ENCODE results near the gene AQP2. TPM values are rescaled to one million over a fixed set of nuclear protein-coding genes. Genes with fewer than 3 reads are reported as not detected.

Gene AQP2
- total RNA-seq, 5 donors from 2014 or later (not counting 1 experiment from before 2014, with no cell fraction given): not detected

DNA sequence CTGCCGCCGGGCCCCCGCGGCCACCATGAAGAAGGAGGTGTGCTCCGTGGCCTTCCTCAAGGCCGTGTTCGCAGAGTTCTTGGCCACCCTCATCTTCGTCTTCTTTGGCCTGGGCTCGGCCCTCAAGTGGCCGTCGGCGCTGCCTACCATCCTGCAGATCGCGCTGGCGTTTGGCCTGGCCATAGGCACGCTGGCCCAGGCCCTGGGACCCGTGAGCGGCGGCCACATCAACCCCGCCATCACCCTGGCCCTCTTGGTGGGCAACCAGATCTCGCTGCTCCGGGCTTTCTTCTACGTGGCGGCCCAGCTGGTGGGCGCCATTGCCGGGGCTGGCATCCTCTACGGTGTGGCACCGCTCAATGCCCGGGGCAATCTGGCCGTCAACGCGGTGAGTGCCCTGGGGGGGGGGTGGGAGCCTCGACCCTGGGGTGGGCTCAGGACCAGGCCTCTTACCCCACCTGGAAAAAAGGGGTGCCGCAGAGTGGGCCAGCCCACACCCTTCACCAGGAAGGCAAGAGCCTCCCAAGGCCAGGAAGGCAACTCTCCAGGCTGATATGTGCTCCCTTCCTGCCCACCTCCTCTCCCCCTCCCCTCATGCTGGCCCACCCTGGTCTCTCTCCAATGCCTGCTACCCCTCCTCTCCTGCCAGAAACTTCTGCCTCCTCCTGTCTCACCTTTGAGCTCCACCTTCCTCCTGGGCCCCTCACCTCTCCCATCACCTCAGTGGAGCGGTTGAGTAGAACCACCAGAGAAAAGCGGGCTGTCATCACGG is 11.6 kb downstream of the AQP2 start:
- peak overlapping the region in 1 of 3 donors; percentile 41 for H3K4me3 Mint-ChIP-seq
- DNase-seq (no peak), ATAC-seq (replicated peaks in 1 of 4) (no peak)
- CTCF ChIA-PET: interaction anchor here in 1 of 2 donors (0.6 kb wide), 1 partner anchor 1785 kb away, joined by 4 read pairs; no protein-coding TSS in a partner anchor
- no peak overlapping the region for H3K27ac Mint-ChIP-seq
- peaks cover 59 to 80% of the 10 kb centered on the region in 2 donors for H3K27me3 Mint-ChIP-seq
- no peaks in the 10 kb centered on the region for H3K36me3 Mint-ChIP-seq
- H3K9me3 ChIP-seq: no peaks in the 10 kb centered on the region
- WGBS (ENCODE audit: insufficient coverage): 49% methylated on average over 34 of the region's 37 CpGs
- POLR2A ChIA-PET: no interaction called here
- peaks cover 0 to 10% of the 10 kb centered on the region in 2 experiments for H3K4me1 ChIP-seq (ENCODE audit: control insufficient read depth in 1 of 2, extremely low read depth in 1 of 2, insufficient read depth in 2 of 2, low read length in 2 of 2)
- H3K4me3 ChIP-seq (ENCODE audit: control insufficient read depth in 1 of 2, extremely low read depth in 1 of 2, low read length in 1 of 2): no peak overlapping the region
- no peaks in the 10 kb centered on the region for H3K9me3 Mint-ChIP-seq
- H3K27ac ChIP-seq (ENCODE audit: low read length): no peak overlapping the region
- H3K36me3 ChIP-seq (ENCODE audit: control insufficient read depth in 2 of 2, extremely low read depth in 1 of 2, insufficient read depth in 1 of 2, low read length in 1 of 2): no peaks in the 10 kb centered on the region
- peaks cover 7 to 14% (median 13%) of the 10 kb centered on the region in 3 donors for H3K4me1 Mint-ChIP-seq
- H3K27me3 ChIP-seq (replicated peaks in 1 of 2; ENCODE audit: control insufficient read depth in 2 of 2, extremely low read depth in 1 of 2, insufficient read depth in 2 of 2, low read length in 1 of 2): peaks cover 7 to 87% of the 10 kb centered on the region in 2 experiments

DNA sequence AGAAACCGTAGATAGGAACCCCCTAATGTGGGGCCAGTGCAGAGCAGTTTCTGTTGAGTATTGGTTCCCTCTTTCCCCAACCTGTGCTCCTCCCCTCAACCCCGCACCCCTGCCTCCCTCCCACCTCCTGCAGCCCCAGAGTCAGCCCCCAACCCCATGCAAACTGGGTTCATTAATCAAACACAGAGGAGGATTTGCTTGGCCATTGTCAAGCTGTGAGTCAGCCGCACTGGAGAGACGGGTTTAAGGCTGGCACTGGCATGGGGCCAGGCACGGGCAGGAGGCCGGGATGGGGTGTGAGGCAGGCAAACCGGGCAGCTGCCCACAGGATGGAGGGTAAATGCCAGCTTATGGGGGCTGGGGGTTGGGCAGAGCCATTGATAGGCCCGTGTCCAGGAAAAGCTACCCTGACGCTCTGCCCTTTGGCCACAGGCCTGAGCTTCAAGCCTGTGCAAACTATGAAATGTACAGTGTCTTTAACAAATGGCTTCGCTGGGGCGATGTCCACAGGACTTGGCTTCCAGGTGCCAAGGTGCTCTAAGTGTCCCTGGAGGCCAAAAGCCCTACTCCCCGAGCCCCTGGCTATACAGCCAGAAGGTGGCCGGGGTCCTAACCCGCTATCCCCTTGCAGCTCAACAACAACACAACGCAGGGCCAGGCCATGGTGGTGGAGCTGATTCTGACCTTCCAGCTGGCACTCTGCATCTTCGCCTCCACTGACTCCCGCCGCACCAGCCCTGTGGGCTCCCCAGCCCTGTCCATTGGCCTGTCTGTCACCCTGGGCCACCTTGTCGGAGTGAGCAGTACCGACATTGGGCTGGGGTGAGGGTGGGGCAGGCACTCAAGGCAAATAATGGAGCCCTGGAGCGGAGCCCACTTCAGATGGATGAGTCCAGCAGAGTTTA is 12.6 kb downstream of the AQP2 start:
- H3K4me1 Mint-ChIP-seq: peaks cover 7 to 15% (median 14%) of the 10 kb centered on the region in 3 donors
- no peak for ATAC-seq (replicated peaks in 1 of 4)

DNA sequence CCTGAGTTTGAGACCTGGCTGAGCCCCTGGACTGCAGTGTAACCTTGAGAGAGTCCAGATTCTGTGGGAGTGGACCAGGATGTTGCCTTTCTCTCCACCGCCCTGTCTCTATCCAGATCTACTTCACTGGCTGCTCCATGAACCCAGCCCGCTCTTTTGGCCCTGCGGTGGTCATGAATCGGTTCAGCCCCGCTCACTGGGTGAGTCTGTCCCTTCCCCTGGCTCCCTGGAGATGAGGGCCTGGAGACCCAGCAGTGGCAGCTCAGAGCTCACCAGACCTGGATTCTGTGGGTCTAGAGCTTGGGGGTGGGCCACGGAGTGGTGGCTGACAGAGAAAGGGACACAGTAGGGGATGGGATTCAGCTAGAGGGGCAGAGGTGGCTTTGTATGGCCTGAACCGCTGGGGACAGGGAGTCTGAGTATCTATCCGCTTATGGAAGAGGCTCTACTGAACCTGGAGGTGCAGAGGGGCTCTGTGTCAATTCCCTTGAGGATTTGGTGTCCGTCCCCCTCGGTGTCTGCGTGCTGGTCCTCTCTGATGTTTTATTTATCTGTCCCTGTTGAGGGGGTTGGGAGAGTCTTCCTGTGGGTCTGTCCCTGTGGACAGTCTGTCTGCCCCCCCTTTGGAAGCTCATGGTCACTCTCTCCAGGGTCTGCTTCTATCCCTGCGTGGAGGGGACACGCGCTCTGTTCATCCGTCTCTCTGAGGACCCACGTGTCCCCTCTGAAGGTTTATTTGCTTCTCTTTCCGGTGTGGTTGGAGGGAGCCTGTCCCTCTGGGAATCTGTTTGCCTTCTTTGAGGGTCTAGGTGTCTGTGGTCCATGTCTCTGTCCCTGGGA is 13.7 kb downstream of the AQP2 start:
- Histone ChIP-seq H3K9me3 (no peaks in the 10 kb centered on the region), H3K27me3 (replicated peaks in 1 of 2; ENCODE audit: control insufficient read depth in 2 of 2, extremely low read depth in 1 of 2, insufficient read depth in 2 of 2, low read length in 1 of 2) (peaks cover 2 to 91% of the 10 kb centered on the region in 2 experiments), H3K4me3 (ENCODE audit: control insufficient read depth in 1 of 2, extremely low read depth in 1 of 2, low read length in 1 of 2) (no peak overlapping the region), H3K27ac (ENCODE audit: low read length) (no peak overlapping the region), H3K4me1 (ENCODE audit: control insufficient read depth in 1 of 2, extremely low read depth in 1 of 2, insufficient read depth in 2 of 2, low read length in 2 of 2) (peaks cover 0 to 19% of the 10 kb centered on the region in 2 experiments), H3K36me3 (ENCODE audit: control insufficient read depth in 2 of 2, extremely low read depth in 1 of 2, insufficient read depth in 1 of 2, low read length in 1 of 2) (no peaks in the 10 kb centered on the region)
- no peak for ATAC-seq (replicated peaks in 1 of 4)
- Mint-ChIP-seq H3K36me3 (no peaks in the 10 kb centered on the region), H3K27me3 (peaks cover 41 to 63% of the 10 kb centered on the region in 2 donors), H3K27ac (no peak overlapping the region), H3K4me3 (peak overlapping the region in 1 of 3 donors; percentile 28), H3K4me1 (peaks cover 9 to 15% (median 14%) of the 10 kb centered on the region in 3 donors), H3K9me3 (no peaks in the 10 kb centered on the region)
- ChIA-PET CTCF (interaction anchor here in 1 of 2 donors (0.9 kb wide), 1 partner anchor 107 kb away, joined by 3 read pairs; no protein-coding TSS in a partner anchor), POLR2A (interaction anchor here in 1 of 2 donors (0.5 kb wide), 1 partner anchor 127 kb away, joined by 3 read pairs; no protein-coding TSS in a partner anchor)
- no peak for DNase-seq
- WGBS (ENCODE audit: insufficient coverage): 79% methylated on average over 8 of the region's 17 CpGs

More for the DNA sequence above, 12.6 kb downstream of the AQP2 start:
- Mint-ChIP-seq H3K4me3 (peak overlapping the region in 1 of 3 donors; percentile 41), H3K9me3 (no peaks in the 10 kb centered on the region), H3K27me3 (peaks cover 50 to 71% of the 10 kb centered on the region in 2 donors), H3K27ac (no peak overlapping the region), H3K36me3 (no peaks in the 10 kb centered on the region)
- Histone ChIP-seq H3K36me3 (ENCODE audit: control insufficient read depth in 2 of 2, extremely low read depth in 1 of 2, insufficient read depth in 1 of 2, low read length in 1 of 2) (no peaks in the 10 kb centered on the region), H3K4me3 (ENCODE audit: control insufficient read depth in 1 of 2, extremely low read depth in 1 of 2, low read length in 1 of 2) (no peak overlapping the region), H3K27me3 (replicated peaks in 1 of 2; ENCODE audit: control insufficient read depth in 2 of 2, extremely low read depth in 1 of 2, insufficient read depth in 2 of 2, low read length in 1 of 2) (peaks cover 7 to 91% of the 10 kb centered on the region in 2 experiments), H3K4me1 (ENCODE audit: control insufficient read depth in 1 of 2, extremely low read depth in 1 of 2, insufficient read depth in 2 of 2, low read length in 2 of 2) (peaks cover 0 to 19% of the 10 kb centered on the region in 2 experiments), H3K9me3 (no peaks in the 10 kb centered on the region), H3K27ac (ENCODE audit: low read length) (no peak overlapping the region)
- ChIA-PET POLR2A (no interaction called here), CTCF (interaction anchor here in 1 of 2 donors (0.6 kb wide), 1 partner anchor 1784 kb away, joined by 4 read pairs; no protein-coding TSS in a partner anchor)
- 75% methylated on average over 18 of the region's 21 CpGs for WGBS (ENCODE audit: insufficient coverage)
- no peak for DNase-seq

DNA sequence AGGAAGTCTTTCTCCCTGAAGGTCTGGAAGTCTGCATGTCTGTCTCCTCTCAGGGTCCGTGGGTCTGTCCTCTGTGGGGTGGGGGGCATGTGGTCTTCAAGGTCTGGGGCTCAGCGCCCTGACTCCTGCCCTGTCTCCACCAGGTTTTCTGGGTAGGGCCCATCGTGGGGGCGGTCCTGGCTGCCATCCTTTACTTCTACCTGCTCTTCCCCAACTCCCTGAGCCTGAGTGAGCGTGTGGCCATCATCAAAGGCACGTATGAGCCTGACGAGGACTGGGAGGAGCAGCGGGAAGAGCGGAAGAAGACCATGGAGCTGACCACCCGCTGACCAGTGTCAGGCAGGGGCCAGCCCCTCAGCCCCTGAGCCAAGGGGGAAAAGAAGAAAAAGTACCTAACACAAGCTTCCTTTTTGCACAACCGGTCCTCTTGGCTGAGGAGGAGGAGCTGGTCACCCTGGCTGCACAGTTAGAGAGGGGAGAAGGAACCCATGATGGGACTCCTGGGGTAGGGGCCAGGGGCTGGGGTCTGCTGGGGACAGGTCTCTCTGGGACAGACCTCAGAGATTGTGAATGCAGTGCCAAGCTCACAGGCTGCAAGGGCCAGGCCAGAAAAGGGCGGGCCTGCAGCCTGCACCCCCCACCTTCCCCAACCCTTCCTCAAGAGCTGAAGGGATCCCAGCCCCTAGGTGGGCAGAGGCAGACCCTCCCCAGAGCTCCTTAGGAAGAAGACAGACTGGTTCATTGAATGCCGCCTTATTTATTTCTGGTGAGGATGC is 14.5 kb downstream of the AQP2 start:
- Mint-ChIP-seq H3K36me3 (no peaks in the 10 kb centered on the region), H3K27me3 (peaks cover 32 to 55% of the 10 kb centered on the region in 2 donors), H3K4me3 (peak overlapping the region in 1 of 3 donors; percentile 28), H3K27ac (no peak overlapping the region), H3K4me1 (peaks cover 9 to 15% (median 14%) of the 10 kb centered on the region in 3 donors), H3K9me3 (no peaks in the 10 kb centered on the region)
- ATAC-seq (replicated peaks in 1 of 4): no peak
- H3K9me3 ChIP-seq: no peaks in the 10 kb centered on the region
- peaks cover 0 to 19% of the 10 kb centered on the region in 2 experiments for H3K4me1 ChIP-seq (ENCODE audit: control insufficient read depth in 1 of 2, extremely low read depth in 1 of 2, insufficient read depth in 2 of 2, low read length in 2 of 2)
- H3K27me3 ChIP-seq (replicated peaks in 1 of 2; ENCODE audit: control insufficient read depth in 2 of 2, extremely low read depth in 1 of 2, insufficient read depth in 2 of 2, low read length in 1 of 2): peaks cover 2 to 91% of the 10 kb centered on the region in 2 experiments
- 78% methylated on average over 3 of the region's 13 CpGs for WGBS (ENCODE audit: insufficient coverage)
- no peaks in the 10 kb centered on the region for H3K36me3 ChIP-seq (ENCODE audit: control insufficient read depth in 2 of 2, extremely low read depth in 1 of 2, insufficient read depth in 1 of 2, low read length in 1 of 2)
- ChIA-PET CTCF (interaction anchor here in 1 of 2 donors (0.6 to 3.4 kb wide), 3 partner anchors 91 to 184 kb away, joined by 3 to 24 read pairs (median 3); no protein-coding TSS in a partner anchor), POLR2A (interaction anchor here in 1 of 2 donors (0.5 kb wide), 1 partner anchor 1889 kb away, joined by 3 read pairs; no protein-coding TSS in a partner anchor)
- no peak overlapping the region for H3K4me3 ChIP-seq (ENCODE audit: control insufficient read depth in 1 of 2, extremely low read depth in 1 of 2, low read length in 1 of 2)
- DNase-seq: no peak
- no peak overlapping the region for H3K27ac ChIP-seq (ENCODE audit: low read length)

DNA sequence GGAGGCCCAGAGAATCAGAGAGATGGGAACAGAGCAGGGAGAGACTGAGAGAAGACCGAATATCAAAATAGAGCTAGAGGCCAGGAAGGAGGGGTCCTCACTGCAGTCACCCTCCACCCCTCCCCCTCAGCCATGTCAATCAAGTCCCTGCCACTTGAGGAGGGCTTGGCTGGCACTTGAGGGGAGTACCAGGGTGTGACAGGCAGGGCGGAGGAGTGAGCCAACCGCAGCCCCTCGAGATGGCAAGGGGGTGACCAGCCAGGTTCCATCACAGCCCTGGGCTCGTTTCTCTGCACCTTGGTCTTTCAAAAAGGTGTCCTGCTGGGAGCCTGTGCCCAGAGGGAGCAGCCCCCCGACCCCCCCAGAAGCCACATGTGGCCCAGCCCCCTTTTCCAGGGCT is 15.3 kb downstream of the AQP2 start:
- H3K4me3 Mint-ChIP-seq: no peak overlapping the region
- no peaks in the 10 kb centered on the region for H3K9me3 Mint-ChIP-seq
- peaks cover 0 to 92% of the 10 kb centered on the region in 2 experiments for H3K27me3 ChIP-seq (replicated peaks in 1 of 2; ENCODE audit: control insufficient read depth in 2 of 2, extremely low read depth in 1 of 2, insufficient read depth in 2 of 2, low read length in 1 of 2)
- H3K27ac Mint-ChIP-seq: peak overlapping the region in 1 of 2 donors; percentile 43
- no peak for ATAC-seq (replicated peaks in 1 of 4)
- ChIA-PET POLR2A (no interaction called here), CTCF (interaction anchor here (0.9 to 3.4 kb wide), 4 partner anchors 20 to 90 kb away, joined by 3 to 24 read pairs (median 10); no protein-coding TSS in a partner anchor)
- DNase-seq: no peak
- no peak overlapping the region for H3K4me3 ChIP-seq (ENCODE audit: control insufficient read depth in 1 of 2, extremely low read depth in 1 of 2, low read length in 1 of 2)
- H3K4me1 ChIP-seq (ENCODE audit: control insufficient read depth in 1 of 2, extremely low read depth in 1 of 2, insufficient read depth in 2 of 2, low read length in 2 of 2): peaks cover 0 to 18% of the 10 kb centered on the region in 2 experiments
- H3K36me3 ChIP-seq (ENCODE audit: control insufficient read depth in 2 of 2, extremely low read depth in 1 of 2, insufficient read depth in 1 of 2, low read length in 1 of 2): no peaks in the 10 kb centered on the region
- H3K36me3 Mint-ChIP-seq: no peaks in the 10 kb centered on the region
- no peaks in the 10 kb centered on the region for H3K9me3 ChIP-seq
- peaks cover 4 to 7% (median 6%) of the 10 kb centered on the region in 3 donors for H3K4me1 Mint-ChIP-seq
- no peak overlapping the region for H3K27ac ChIP-seq (ENCODE audit: low read length)
- WGBS (ENCODE audit: insufficient coverage): 61% methylated on average over 5 of the region's 6 CpGs
- H3K27me3 Mint-ChIP-seq: peaks cover 25 to 47% of the 10 kb centered on the region in 2 donors

Measured in T-cell (primary cell).